ENCODE results near the gene KCNK7. TPM values are rescaled to one million over a fixed set of nuclear protein-coding genes. Genes with fewer than 3 reads are reported as not detected.

Gene KCNK7
- polyA plus RNA-seq, 3 donors, result 4.3 TPM; not detected in 2

DNA sequence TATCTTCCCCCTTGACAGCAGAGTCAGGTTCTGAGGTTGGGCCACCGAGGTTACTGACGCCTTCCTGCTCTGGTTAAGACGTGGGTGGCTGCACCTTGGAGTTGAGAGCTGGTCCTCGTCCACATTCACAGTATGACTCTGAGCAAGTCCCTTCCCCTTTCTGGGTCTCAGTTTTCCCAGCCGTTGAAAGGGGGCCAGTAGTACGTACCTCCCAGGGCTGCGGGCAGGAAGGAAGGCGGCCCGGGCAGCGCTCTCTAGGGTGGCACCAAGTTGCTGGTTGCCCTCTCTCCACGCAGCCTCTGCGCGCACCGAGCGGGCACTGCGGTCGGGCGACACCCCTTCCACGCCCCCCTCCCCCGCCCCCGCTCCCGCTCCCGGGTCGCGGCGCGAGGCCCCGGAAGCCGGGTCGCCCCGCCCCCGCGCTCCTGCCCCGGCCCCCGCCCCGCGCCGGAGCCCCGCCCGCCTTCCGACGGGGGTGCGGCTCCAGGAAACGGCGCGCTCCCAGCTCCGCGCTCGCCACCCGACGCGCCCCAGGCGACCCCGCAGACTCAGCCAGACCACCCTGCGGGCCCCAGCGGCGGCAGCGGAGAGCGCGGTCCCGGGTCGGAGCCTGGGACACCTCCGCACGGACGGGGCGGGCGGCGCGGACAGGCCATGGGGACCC is 19.9 kb downstream of the KCNK7 start, which contains the start of gene EHBP1L1:
Gene EHBP1L1, plus strand, starts transcription at position 486 of the 664 bp plus-strand sequence. CDS start 250 bp downstream, outside the sequence.
- Histone ChIP-seq H3K9ac (ENCODE audit: insufficient read depth, low read length, poor library complexity, severe bottlenecking) (peak within 1 kb of the TSS; percentile 80), H3K79me2 (ENCODE audit: insufficient read depth, low read length) (peaks cover 85% of the 10 kb centered on the region), H3K27me3 (ENCODE audit: control insufficient read depth in 2 of 2, insufficient read depth in 2 of 2, low read length in 2 of 2) (no peaks in the 10 kb centered on the region), H3K4me2 (replicated peaks; ENCODE audit: extremely low read depth, low read length, poor library complexity, severe bottlenecking) (peak within 1 kb of the TSS; percentile 97), H4K20me1 (ENCODE audit: insufficient read depth, low read length) (peaks cover 77% of the 10 kb centered on the region), H3K4me1 (ENCODE audit: control insufficient read depth in 1 of 2, insufficient read depth in 2 of 2, low read length in 2 of 2) (peaks cover 63 to 83% of the 10 kb centered on the region in 2 donors), H3K27ac (ENCODE audit: low read depth in 1 of 2, low read length in 2 of 2) (peak within 1 kb of the TSS; percentile 85 to 93), H2AFZ (ENCODE audit: insufficient read depth, low read depth, low read length, poor library complexity, severe bottlenecking) (peak within 1 kb of the TSS; percentile 26), H3K9me3 (replicated peaks in 1 of 2; ENCODE audit: control insufficient read depth in 1 of 2, insufficient read depth in 1 of 2, low read length in 2 of 2) (no peaks in the 10 kb centered on the region), H3K36me3 (replicated peaks in 1 of 2; ENCODE audit: control insufficient read depth in 1 of 2, insufficient read depth in 2 of 2, low read length in 2 of 2) (peaks cover 27% of the 10 kb centered on the region in 2 donors), H3K4me3 (replicated peaks in 1 of 3; ENCODE audit: low read depth in 2 of 3, low read length in 3 of 3) (peak within 1 kb of the TSS; percentile 68 to 100 (median 98))
- Mint-ChIP-seq H3K36me3 (peaks cover 24 to 37% of the 10 kb centered on the region in 2 donors), H3K4me1 (peaks cover 62% of the 10 kb centered on the region), H3K27me3 (ENCODE audit: low read depth in 3 of 3) (no peaks in the 10 kb centered on the region), H3K4me3 (peak within 1 kb of the TSS; percentile 90 to 95), H3K9me3 (peaks cover 0 to 2% (median 0%) of the 10 kb centered on the region in 7 donors), H3K27ac (peak within 1 kb of the TSS; percentile 93 to 99 (median 97))
- DNase-seq, result peak; percentile 63 to 81 (median 72)
- WGBS (ENCODE audit: insufficient coverage), result 0% methylated on average over 53 of the region's 69 CpGs
- intact Hi-C loops (cut with micrococcal nuclease), result loop anchor here (2.0 to 10.0 kb wide), 3 partner anchors 35 to 551 kb away; partner anchors contain the start of genes MAP3K11 (in 1 of the 2) and SNX15 (in 1 of the 2)
- TF ChIP-seq, protein P1, sequence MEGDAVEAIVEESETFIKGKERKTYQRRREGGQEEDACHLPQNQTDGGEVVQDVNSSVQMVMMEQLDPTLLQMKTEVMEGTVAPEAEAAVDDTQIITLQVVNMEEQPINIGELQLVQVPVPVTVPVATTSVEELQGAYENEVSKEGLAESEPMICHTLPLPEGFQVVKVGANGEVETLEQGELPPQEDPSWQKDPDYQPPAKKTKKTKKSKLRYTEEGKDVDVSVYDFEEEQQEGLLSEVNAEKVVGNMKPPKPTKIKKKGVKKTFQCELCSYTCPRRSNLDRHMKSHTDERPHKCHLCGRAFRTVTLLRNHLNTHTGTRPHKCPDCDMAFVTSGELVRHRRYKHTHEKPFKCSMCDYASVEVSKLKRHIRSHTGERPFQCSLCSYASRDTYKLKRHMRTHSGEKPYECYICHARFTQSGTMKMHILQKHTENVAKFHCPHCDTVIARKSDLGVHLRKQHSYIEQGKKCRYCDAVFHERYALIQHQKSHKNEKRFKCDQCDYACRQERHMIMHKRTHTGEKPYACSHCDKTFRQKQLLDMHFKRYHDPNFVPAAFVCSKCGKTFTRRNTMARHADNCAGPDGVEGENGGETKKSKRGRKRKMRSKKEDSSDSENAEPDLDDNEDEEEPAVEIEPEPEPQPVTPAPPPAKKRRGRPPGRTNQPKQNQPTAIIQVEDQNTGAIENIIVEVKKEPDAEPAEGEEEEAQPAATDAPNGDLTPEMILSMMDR (IDR thresholded peaks at IDR 0.05), result no peak

DNA sequence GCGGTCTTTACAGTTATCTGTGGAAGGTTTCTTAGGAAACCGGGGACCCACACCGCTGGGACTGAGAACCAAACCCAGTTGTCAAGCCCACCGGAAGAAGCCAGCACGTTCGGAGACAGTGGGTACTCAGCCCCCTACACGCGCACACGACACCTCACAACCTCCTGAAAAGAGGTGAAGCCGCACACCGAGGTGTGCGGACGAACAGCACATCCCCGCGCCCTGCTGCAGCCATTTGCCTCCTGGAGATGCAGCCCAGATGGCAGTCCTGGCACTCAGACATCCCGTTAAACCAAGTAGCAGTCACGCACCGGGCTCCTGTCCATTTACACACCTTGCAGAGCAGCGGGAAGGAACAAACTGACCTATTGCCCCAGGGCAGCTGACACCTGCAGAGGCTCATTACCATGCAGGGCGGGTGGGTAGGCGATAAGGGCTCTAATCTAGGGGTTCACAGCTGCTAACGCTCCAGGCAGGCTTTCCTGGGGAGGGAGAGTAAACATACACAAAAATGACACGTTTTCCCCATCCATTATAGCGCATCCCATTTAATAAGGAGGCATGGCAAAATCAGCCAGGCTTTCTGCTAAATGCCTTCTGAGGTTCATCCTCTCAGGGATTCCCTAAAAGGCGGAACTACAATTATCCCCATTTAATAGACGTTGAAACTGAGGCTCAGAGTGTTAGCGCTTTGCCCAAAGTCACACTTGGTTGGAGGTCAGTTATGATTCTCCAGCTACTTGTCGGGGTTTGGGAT is 20.6 kb downstream of the KCNK7 start:
- Mint-ChIP-seq H3K27ac (peak overlapping the region; percentile 93 to 99 (median 97)), H3K9me3 (peaks cover 0 to 2% (median 0%) of the 10 kb centered on the region in 7 donors), H3K4me3 (peak overlapping the region; percentile 90 to 94), H3K36me3 (peaks cover 18 to 30% of the 10 kb centered on the region in 2 donors), H3K27me3 (ENCODE audit: low read depth in 3 of 3) (no peaks in the 10 kb centered on the region), H3K4me1 (peaks cover 62% of the 10 kb centered on the region)
- Histone ChIP-seq H3K4me1 (ENCODE audit: control insufficient read depth in 1 of 2, insufficient read depth in 2 of 2, low read length in 2 of 2) (peaks cover 66 to 78% of the 10 kb centered on the region in 2 donors), H2AFZ (ENCODE audit: insufficient read depth, low read depth, low read length, poor library complexity, severe bottlenecking) (peak overlapping the region; percentile 8), H3K27ac (ENCODE audit: low read depth in 1 of 2, low read length in 2 of 2) (peak overlapping the region; percentile 85 to 90), H3K9me3 (replicated peaks in 1 of 2; ENCODE audit: control insufficient read depth in 1 of 2, insufficient read depth in 1 of 2, low read length in 2 of 2) (no peaks in the 10 kb centered on the region), H3K4me2 (replicated peaks; ENCODE audit: extremely low read depth, low read length, poor library complexity, severe bottlenecking) (peak overlapping the region; percentile 97), H3K4me3 (replicated peaks in 1 of 3; ENCODE audit: low read depth in 2 of 3, low read length in 3 of 3) (peak overlapping the region; percentile 68 to 100 (median 98)), H3K27me3 (ENCODE audit: control insufficient read depth in 2 of 2, insufficient read depth in 2 of 2, low read length in 2 of 2) (no peaks in the 10 kb centered on the region), H3K36me3 (replicated peaks in 1 of 2; ENCODE audit: control insufficient read depth in 1 of 2, insufficient read depth in 2 of 2, low read length in 2 of 2) (peaks cover 19 to 20% of the 10 kb centered on the region in 2 donors), H3K9ac (ENCODE audit: insufficient read depth, low read length, poor library complexity, severe bottlenecking) (peak overlapping the region; percentile 80), H4K20me1 (ENCODE audit: insufficient read depth, low read length) (peaks cover 70% of the 10 kb centered on the region), H3K79me2 (ENCODE audit: insufficient read depth, low read length) (peaks cover 83% of the 10 kb centered on the region)
- intact Hi-C loops (cut with micrococcal nuclease), result loop anchor here (2.0 to 10.0 kb wide), 3 partner anchors 34 to 550 kb away; partner anchors contain the start of genes MAP3K11 (in 1 of the 2) and SNX15 (in 1 of the 2)
- 3% methylated on average over 22 of the region's 28 CpGs for WGBS (ENCODE audit: insufficient coverage)
- TF ChIP-seq, protein P1 (IDR thresholded peaks at IDR 0.05), result no peak
- peak in 1 of 3 donors; percentile 29 for DNase-seq
